NCI-H2107 treated with DMSO at 0.1 percent for 48 hours (cell line): ENCODE data around the gene KIAA0040.
A peak's percentile ranks its signal among the peaks of the same experiment; 100 is the strongest.

ENCODE experiments used
- DNase-seq: peaks from one replicate; lab custom pipeline; 2025; ENCODE audit not compliant: unreplicated experiment; lab: John Stamatoyannopoulos, UW

Gene KIAA0040

GRCh38 chr1:175192630-175193526 is at the start of gene KIAA0040:
KIAA0040 (minus strand) TSS chr1:175192776; CDS start chr1:175161013, 31,763 bp downstream.
- DNase-seq, result peak; percentile 49

- no peak for DNase-seq
Measured at GRCh38 chr1:175237389-175237788, 44.8 kb upstream of the KIAA0040 start.

GRCh38 chr1:175234639-175235038 is 42.1 kb upstream of the KIAA0040 start:
- no peak for DNase-seq

- no peak for DNase-seq
Measured at GRCh38 chr1:175232335-175232734, 39.8 kb upstream of the KIAA0040 start.

GRCh38 chr1:175225805-175226129 is 33.2 kb upstream of the KIAA0040 start:
- no peak for DNase-seq

GRCh38 chr1:175222296-175222938 is 29.8 kb upstream of the KIAA0040 start:
- no peak for DNase-seq

- no peak for DNase-seq
Measured at GRCh38 chr1:175221557-175222175, 29.1 kb upstream of the KIAA0040 start.

- no peak for DNase-seq
Measured at GRCh38 chr1:175220853-175221556, 28.4 kb upstream of the KIAA0040 start.

- no peak for DNase-seq
Measured at GRCh38 chr1:175219774-175220173, 27.2 kb upstream of the KIAA0040 start.

GRCh38 chr1:175218786-175219434 is 26.3 kb upstream of the KIAA0040 start:
- peak; percentile 15 for DNase-seq

GRCh38 chr1:175217721-175218531 is 25.4 kb upstream of the KIAA0040 start:
- DNase-seq, result peak; percentile 83

GRCh38 chr1:175216444-175216843 is 23.9 kb upstream of the KIAA0040 start:
- no peak for DNase-seq

- DNase-seq, result no peak
Measured at GRCh38 chr1:175211656-175212055, 19.1 kb upstream of the KIAA0040 start.

- no peak for DNase-seq
Measured at GRCh38 chr1:175210744-175211143, 18.2 kb upstream of the KIAA0040 start.

- no peak for DNase-seq
Measured at GRCh38 chr1:175209493-175209921, 16.9 kb upstream of the KIAA0040 start.

GRCh38 chr1:175208773-175209492 is 16.4 kb upstream of the KIAA0040 start:
- peak; percentile 73 for DNase-seq

GRCh38 chr1:175207971-175208370 is 15.4 kb upstream of the KIAA0040 start:
- DNase-seq, result peak; percentile 84

GRCh38 chr1:175206687-175207086 is 14.1 kb upstream of the KIAA0040 start:
- peak; percentile 58 for DNase-seq

- DNase-seq, result no peak
Measured at GRCh38 chr1:175204330-175204729, 11.8 kb upstream of the KIAA0040 start.
